GM23338 (cell line): Measurements from ENCODE around the gene TRIM49.
"Not testable (repeated sequence)": the region's sequence is repeated elsewhere in the genome, so short reads cannot be mapped to it uniquely, and the experiment has no call there.

Experiments used
- CTCF ChIP-seq, 2 experiments: fragments of 200-600 bp in 1 of 2; sonication (generic) in 1 of 2; conservative IDR thresholded peaks; 2 replicates each; pipeline versions ENCODE4 v1.5.1 to v1.6.1; 2016 to 2017; ENCODE audit warnings: antibody characterized with exemption in 2 of 2, low read depth in 2 of 2, mild to moderate bottlenecking in 2 of 2, moderate library complexity in 1 of 2
- EZH2phosphoT487 ChIP-seq: fragments of 200-600 bp; sonication (generic); IDR thresholded peaks from one replicate; pipeline ENCODE4 v1.8.1; 2018; ENCODE audit warnings: antibody characterized with exemption; ENCODE audit not compliant: unreplicated experiment
- JUNB ChIP-seq: IDR thresholded peaks from one replicate; pipeline ENCODE4 v1.6.1; 2016; ENCODE audit warnings: antibody characterized with exemption; ENCODE audit not compliant: unreplicated experiment
- POLR2AphosphoS5 ChIP-seq: IDR thresholded peaks from 2 replicates; pipeline ENCODE4 v1.6.1; 2016; ENCODE audit warnings: antibody characterized with exemption, low read depth

- not testable (repeated sequence) for TF ChIP-seq EZH2phosphoT487; POLR2AphosphoS5; CTCF (conservative IDR thresholded peaks at IDR 0.05; ENCODE audit: low read depth in 2 of 2); JUNB
Measured at GRCh38 chr11:89785726-89786125, 22.6 kb downstream of the TRIM49 start.
